ENCODE measurements around the gene B4GALNT4. TPM values are rescaled to one million over a fixed set of nuclear protein-coding genes. Genes with fewer than 3 reads are reported as not detected.
"Not testable (repeated sequence)": the region's sequence is repeated elsewhere in the genome, so short reads cannot be mapped to it uniquely, and the experiment has no call there.

The B4GALNT4 gene
- polyA plus RNA-seq (ENCODE audit: low read depth in 6 of 6): not detected

GRCh38 chr11:369336-370018 lies at the start of gene B4GALNT4:
Gene B4GALNT4 (plus strand): TSS chr11:369499. CDS start chr11:369804, 305 bp downstream.
- Mint-ChIP-seq H3K27ac (peak within 1 kb of the TSS in 1 of 6 donors; percentile 95), H3K4me3 (peak within 1 kb of the TSS; percentile 33 to 92 (median 87)), H3K4me1 (peaks cover 9 to 18% (median 15%) of the 10 kb centered on the region in 3 donors), H3K36me3 (peaks cover 0 to 7% of the 10 kb centered on the region in 2 donors), H3K9me3 (peaks cover 0 to 4% (median 0%) of the 10 kb centered on the region in 7 donors), H3K27me3 (peaks cover 28 to 64% (median 55%) of the 10 kb centered on the region in 3 donors)
- peak; percentile 57 to 58 for ATAC-seq (ENCODE audit: low read depth in 2 of 2)
- DNase-seq: no peak

GRCh38 chr11:319888-320273 lies 49.4 kb upstream of the B4GALNT4 start:
- peaks cover 21 to 43% (median 33%) of the 10 kb centered on the region in 3 donors for H3K4me1 Mint-ChIP-seq
- peak overlapping the region; percentile 68 to 88 (median 82) for H3K4me3 Mint-ChIP-seq
- ATAC-seq (ENCODE audit: low read depth in 2 of 2): not testable (repeated sequence)

GRCh38 chr11:324156-324555 lies 45.1 kb upstream of the B4GALNT4 start:
- H3K27ac Mint-ChIP-seq: peak overlapping the region in 2 of 6 donors; percentile 49 to 54
- no peak for DNase-seq
- H3K36me3 Mint-ChIP-seq: no peaks in the 10 kb centered on the region
- ATAC-seq (ENCODE audit: low read depth in 2 of 2): no peak
- H3K27me3 Mint-ChIP-seq: peaks cover 0 to 8% (median 6%) of the 10 kb centered on the region in 3 donors
- H3K4me3 Mint-ChIP-seq: peak overlapping the region in 1 of 8 donors; percentile 15
- peaks cover 0 to 2% (median 0%) of the 10 kb centered on the region in 7 donors for H3K9me3 Mint-ChIP-seq
- peaks cover 37 to 60% (median 47%) of the 10 kb centered on the region in 3 donors for H3K4me1 Mint-ChIP-seq

More at GRCh38 chr11:319888-320273, 49.4 kb upstream of the B4GALNT4 start:
- H3K9me3 Mint-ChIP-seq, H3K27me3 Mint-ChIP-seq, H3K36me3 Mint-ChIP-seq, DNase-seq: not testable (repeated sequence)
- peak overlapping the region in 5 of 6 donors; percentile 48 to 80 (median 69) for H3K27ac Mint-ChIP-seq

- H3K9me3 Mint-ChIP-seq; DNase-seq; H3K36me3 Mint-ChIP-seq; H3K27me3 Mint-ChIP-seq; ATAC-seq (ENCODE audit: low read depth in 2 of 2): not testable (repeated sequence)
- H3K27ac Mint-ChIP-seq: peak overlapping the region; percentile 37 to 96 (median 50)
- peak overlapping the region in 3 of 8 donors; percentile 15 to 44 (median 28) for H3K4me3 Mint-ChIP-seq
- H3K4me1 Mint-ChIP-seq: peaks cover 39 to 61% (median 48%) of the 10 kb centered on the region in 3 donors
Observed at GRCh38 chr11:324593-325517, 44.4 kb upstream of the B4GALNT4 start.

GRCh38 chr11:325796-326591 lies 43.3 kb upstream of the B4GALNT4 start:
- Mint-ChIP-seq H3K27me3 (no peaks in the 10 kb centered on the region), H3K4me1 (peaks cover 37 to 56% (median 39%) of the 10 kb centered on the region in 3 donors), H3K27ac (peak overlapping the region; percentile 78 to 98 (median 95)), H3K4me3 (peak overlapping the region; percentile 46 to 90 (median 72)), H3K36me3 (no peaks in the 10 kb centered on the region), H3K9me3 (peaks cover 0 to 4% (median 0%) of the 10 kb centered on the region in 7 donors)
- DNase-seq (no peak), ATAC-seq (ENCODE audit: low read depth in 2 of 2) (no peak)

GRCh38 chr11:326592-326841 lies 42.8 kb upstream of the B4GALNT4 start:
- peaks cover 39 to 61% (median 41%) of the 10 kb centered on the region in 3 donors for H3K4me1 Mint-ChIP-seq
- ATAC-seq (ENCODE audit: low read depth in 2 of 2) (peak; percentile 3 to 6), DNase-seq (no peak)
- no peaks in the 10 kb centered on the region for H3K36me3 Mint-ChIP-seq
- peak overlapping the region; percentile 89 to 99 (median 97) for H3K27ac Mint-ChIP-seq
- H3K27me3 Mint-ChIP-seq: no peaks in the 10 kb centered on the region
- peak overlapping the region; percentile 51 to 90 (median 77) for H3K4me3 Mint-ChIP-seq
- peaks cover 0 to 4% (median 0%) of the 10 kb centered on the region in 7 donors for H3K9me3 Mint-ChIP-seq

GRCh38 chr11:326842-327580 lies 42.3 kb upstream of the B4GALNT4 start:
- peak; percentile 76 for DNase-seq
- peaks cover 39 to 66% (median 41%) of the 10 kb centered on the region in 3 donors for H3K4me1 Mint-ChIP-seq
- H3K9me3 Mint-ChIP-seq: peaks cover 0 to 4% (median 0%) of the 10 kb centered on the region in 7 donors
- H3K36me3 Mint-ChIP-seq: no peaks in the 10 kb centered on the region
- H3K4me3 Mint-ChIP-seq: peak overlapping the region; percentile 51 to 90 (median 77)
- H3K27me3 Mint-ChIP-seq: no peaks in the 10 kb centered on the region
- peak; percentile 84 to 86 for ATAC-seq (ENCODE audit: low read depth in 2 of 2)
- peak overlapping the region; percentile 89 to 99 (median 97) for H3K27ac Mint-ChIP-seq

- H3K27me3 Mint-ChIP-seq: no peaks in the 10 kb centered on the region
- peaks cover 39 to 67% (median 41%) of the 10 kb centered on the region in 3 donors for H3K4me1 Mint-ChIP-seq
- DNase-seq (no peak), ATAC-seq (ENCODE audit: low read depth in 2 of 2) (no peak)
- H3K27ac Mint-ChIP-seq: peak overlapping the region; percentile 89 to 99 (median 97)
- no peaks in the 10 kb centered on the region for H3K36me3 Mint-ChIP-seq
- H3K4me3 Mint-ChIP-seq: peak overlapping the region; percentile 51 to 90 (median 77)
- peaks cover 0 to 4% (median 0%) of the 10 kb centered on the region in 7 donors for H3K9me3 Mint-ChIP-seq
Observed at GRCh38 chr11:327581-327923, 41.7 kb upstream of the B4GALNT4 start.

- Mint-ChIP-seq H3K4me1 (peaks cover 39 to 67% (median 41%) of the 10 kb centered on the region in 3 donors), H3K27me3 (no peaks in the 10 kb centered on the region), H3K9me3 (peaks cover 0 to 4% (median 0%) of the 10 kb centered on the region in 7 donors), H3K4me3 (peak overlapping the region in 5 of 8 donors; percentile 24 to 73 (median 60)), H3K27ac (peak overlapping the region; percentile 18 to 79 (median 66)), H3K36me3 (no peaks in the 10 kb centered on the region)
- ATAC-seq (ENCODE audit: low read depth in 2 of 2): no peak
- no peak for DNase-seq
Observed at GRCh38 chr11:328012-328411, 41.3 kb upstream of the B4GALNT4 start.

- not testable (repeated sequence) for ATAC-seq (ENCODE audit: low read depth in 2 of 2); H3K27me3 Mint-ChIP-seq; H3K36me3 Mint-ChIP-seq; H3K9me3 Mint-ChIP-seq; DNase-seq
- H3K4me3 Mint-ChIP-seq: peak overlapping the region in 4 of 8 donors; percentile 13 to 64 (median 38)
- peaks cover 39 to 67% (median 41%) of the 10 kb centered on the region in 3 donors for H3K4me1 Mint-ChIP-seq
- peak overlapping the region in 3 of 6 donors; percentile 60 to 88 (median 65) for H3K27ac Mint-ChIP-seq
Observed at GRCh38 chr11:328516-329100, 40.7 kb upstream of the B4GALNT4 start.

- Mint-ChIP-seq H3K9me3 (peaks cover 0 to 4% (median 0%) of the 10 kb centered on the region in 7 donors), H3K27ac (peak overlapping the region in 5 of 6 donors; percentile 56 to 75 (median 74)), H3K4me3 (peak overlapping the region in 1 of 8 donors; percentile 5), H3K4me1 (peaks cover 34 to 60% (median 37%) of the 10 kb centered on the region in 3 donors), H3K27me3 (no peaks in the 10 kb centered on the region), H3K36me3 (no peaks in the 10 kb centered on the region)
- ATAC-seq (ENCODE audit: low read depth in 2 of 2): no peak
- DNase-seq: no peak
Observed at GRCh38 chr11:329886-330253, 39.4 kb upstream of the B4GALNT4 start.

GRCh38 chr11:330307-330693 lies 39.0 kb upstream of the B4GALNT4 start:
- Mint-ChIP-seq H3K27ac (peak overlapping the region in 2 of 6 donors; percentile 24 to 60), H3K4me3 (peak overlapping the region in 4 of 8 donors; percentile 4 to 59 (median 48))

More at GRCh38 chr11:330307-330693, 39.0 kb upstream of the B4GALNT4 start:
- peaks cover 31 to 57% (median 35%) of the 10 kb centered on the region in 3 donors for H3K4me1 Mint-ChIP-seq
- no peak for ATAC-seq (ENCODE audit: low read depth in 2 of 2)
- H3K27me3 Mint-ChIP-seq: no peaks in the 10 kb centered on the region
- no peak for DNase-seq
- no peaks in the 10 kb centered on the region for H3K36me3 Mint-ChIP-seq
- peaks cover 0 to 4% (median 0%) of the 10 kb centered on the region in 7 donors for H3K9me3 Mint-ChIP-seq

Data from naive B cell (primary cell).